ENCODE measurements around the gene TESPA1.
"Not testable (repeated sequence)": the region's sequence is repeated elsewhere in the genome, so short reads cannot be mapped to it uniquely, and the experiment has no call there.

The TESPA1 gene

DNA sequence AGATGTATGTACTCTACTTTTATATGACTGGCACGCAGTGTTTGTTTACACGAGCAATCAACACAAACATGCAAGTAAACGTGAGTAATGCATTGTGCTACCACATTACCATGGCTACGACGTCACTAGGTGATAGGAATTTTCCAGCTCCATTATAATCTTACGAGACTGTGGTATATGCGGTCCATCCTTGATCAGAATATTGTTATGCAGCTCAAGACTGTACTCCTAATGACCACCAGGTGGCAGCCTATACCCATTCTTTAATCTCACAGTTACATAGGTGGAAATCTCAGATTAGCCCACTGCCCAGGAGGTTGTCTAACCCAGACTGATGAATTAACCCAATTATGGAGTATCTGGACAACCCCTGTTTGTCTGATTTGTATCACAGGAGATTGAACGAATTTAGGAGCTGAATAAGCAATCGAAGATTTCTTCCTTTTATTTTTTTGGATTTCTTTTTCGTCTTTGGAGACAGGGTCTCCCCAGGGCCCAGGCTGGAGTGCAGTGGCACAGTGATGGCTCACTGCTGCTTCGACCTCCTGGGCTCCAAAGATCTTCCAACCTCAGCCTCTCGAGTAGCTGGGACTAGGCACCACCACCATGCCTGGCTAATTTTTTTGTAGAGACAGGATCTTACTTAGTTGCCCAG, 8.7 kb upstream of the TESPA1 start:
- no peak overlapping the region for H3K4me3 ChIP-seq (ENCODE audit: low read length)
- no peak for TF ChIP-seq ZNF274 (IDR thresholded peaks at IDR 0.05; ENCODE audit: low read depth, low read length)

DNA sequence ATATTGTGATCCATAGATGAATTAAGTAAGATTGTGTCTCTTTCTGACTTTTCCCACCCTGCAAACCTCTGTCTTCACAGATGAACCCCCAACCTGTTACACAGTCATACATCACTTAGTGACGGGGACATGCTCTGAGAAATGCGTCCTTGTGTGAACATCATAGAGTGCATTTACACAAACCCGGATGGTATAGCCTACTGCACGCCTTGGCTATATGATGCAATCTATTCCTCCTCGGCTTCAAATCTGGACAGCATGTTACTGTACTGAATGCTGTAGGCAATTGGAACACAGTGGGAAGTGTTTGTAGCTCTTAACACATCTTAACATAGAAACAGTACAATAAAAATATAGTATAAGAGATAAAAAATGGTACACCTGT, 7.4 kb upstream of the TESPA1 start:
- TF ChIP-seq ZNF274 (IDR thresholded peaks at IDR 0.05; ENCODE audit: low read depth, low read length): no peak
- H3K4me3 ChIP-seq (ENCODE audit: low read length): no peak overlapping the region

DNA sequence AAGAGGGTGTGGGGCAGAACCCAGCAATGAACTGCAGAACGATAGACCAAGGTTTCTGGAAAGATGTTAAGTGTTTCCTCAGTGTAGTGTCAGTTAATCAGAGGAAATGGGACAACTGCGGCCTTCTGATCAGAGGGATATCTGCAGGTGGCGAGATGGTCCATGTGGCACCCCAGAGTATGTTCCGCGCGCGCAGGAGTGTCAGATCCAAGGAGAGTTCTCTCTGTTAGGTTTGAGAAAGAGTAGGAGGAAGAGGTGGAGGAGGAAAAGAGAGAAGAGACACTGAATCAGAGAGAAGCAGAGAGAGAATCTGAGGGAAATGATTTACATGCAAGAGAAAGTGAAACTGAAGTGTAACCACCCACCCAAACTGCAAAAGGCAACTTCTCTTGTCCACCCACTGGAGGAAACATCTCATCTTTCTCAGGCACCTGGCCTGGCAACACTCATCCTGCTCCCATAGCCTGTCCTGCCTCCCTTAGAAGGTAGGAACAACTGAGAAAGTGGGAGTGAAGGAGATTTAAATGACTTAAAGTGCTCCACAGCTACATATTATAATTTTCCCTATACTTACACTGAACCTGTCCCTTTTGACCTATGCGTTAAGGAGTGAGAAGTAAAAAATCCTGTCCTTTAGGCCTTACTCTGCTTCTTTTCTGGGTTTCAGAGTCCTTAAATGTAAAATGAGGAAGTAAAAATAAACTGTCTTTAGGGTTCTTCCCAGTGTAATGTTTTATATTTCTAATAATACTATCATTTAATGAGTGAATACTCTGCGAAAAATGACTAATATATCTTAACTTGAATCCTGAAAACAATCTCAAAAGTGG, 6.8 kb upstream of the TESPA1 start:
- peak overlapping the region; percentile 38; the same call in 1 of the 2 replicates for H3K4me3 ChIP-seq (ENCODE audit: low read length)
- TF ChIP-seq ZNF274 (IDR thresholded peaks at IDR 0.05; ENCODE audit: low read depth, low read length): no peak

DNA sequence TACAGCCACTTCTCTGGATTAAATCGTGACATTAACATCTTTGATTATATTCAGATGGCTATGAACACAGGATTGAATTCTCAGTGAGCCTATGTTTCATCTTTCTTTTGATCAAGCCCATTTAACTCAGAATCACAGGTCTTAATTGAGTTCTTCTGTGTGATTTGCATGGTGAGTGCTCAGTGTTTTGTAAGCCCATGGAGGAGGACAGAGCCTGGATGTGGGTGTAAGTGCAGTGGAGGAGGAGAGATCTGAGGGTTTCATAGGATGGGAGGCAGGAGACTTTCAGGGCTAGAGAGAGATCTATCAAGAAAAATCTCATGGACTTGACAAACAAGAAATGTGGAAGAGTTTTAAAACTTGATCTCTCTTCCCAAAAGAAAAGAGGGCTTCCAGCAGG, 5.3 kb upstream of the TESPA1 start:
- TF ChIP-seq ZNF274 (IDR thresholded peaks at IDR 0.05; ENCODE audit: low read depth, low read length): no peak
- H3K4me3 ChIP-seq (ENCODE audit: low read length): no peak overlapping the region

DNA sequence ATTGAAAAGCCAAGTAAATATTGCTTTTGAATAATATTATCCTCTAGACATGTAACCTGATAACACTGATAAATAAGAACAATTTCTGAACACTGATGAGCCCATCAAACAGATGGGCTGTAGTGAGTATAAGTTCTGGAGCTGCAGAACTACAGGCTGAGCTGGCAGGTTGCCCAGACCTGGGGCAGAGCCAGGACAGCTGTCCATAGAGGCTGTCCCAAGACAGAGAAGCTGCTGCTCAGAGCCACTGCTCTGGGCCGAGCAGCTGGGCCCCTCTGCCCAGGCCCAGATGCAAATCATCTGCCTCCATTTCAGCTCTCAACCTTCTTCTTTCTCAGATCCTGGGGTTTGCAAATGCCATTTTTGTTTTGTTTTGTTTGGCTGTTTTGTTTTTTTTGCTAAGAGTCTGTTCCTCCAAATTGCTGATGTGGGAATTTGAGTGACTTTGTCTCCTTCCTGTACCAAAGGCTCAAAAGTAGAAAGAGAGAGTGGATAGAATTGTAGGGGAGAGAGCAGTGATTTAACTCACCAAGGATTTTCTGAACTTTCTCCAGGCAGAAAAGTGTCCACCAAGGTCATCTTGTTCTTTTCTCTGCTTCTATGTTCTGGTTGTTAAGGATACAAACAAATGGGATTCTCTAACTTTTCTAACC, 4.0 kb upstream of the TESPA1 start:
- no peak for TF ChIP-seq ZNF274 (IDR thresholded peaks at IDR 0.05; ENCODE audit: low read depth, low read length)
- no peak overlapping the region for H3K4me3 ChIP-seq (ENCODE audit: low read length)

DNA sequence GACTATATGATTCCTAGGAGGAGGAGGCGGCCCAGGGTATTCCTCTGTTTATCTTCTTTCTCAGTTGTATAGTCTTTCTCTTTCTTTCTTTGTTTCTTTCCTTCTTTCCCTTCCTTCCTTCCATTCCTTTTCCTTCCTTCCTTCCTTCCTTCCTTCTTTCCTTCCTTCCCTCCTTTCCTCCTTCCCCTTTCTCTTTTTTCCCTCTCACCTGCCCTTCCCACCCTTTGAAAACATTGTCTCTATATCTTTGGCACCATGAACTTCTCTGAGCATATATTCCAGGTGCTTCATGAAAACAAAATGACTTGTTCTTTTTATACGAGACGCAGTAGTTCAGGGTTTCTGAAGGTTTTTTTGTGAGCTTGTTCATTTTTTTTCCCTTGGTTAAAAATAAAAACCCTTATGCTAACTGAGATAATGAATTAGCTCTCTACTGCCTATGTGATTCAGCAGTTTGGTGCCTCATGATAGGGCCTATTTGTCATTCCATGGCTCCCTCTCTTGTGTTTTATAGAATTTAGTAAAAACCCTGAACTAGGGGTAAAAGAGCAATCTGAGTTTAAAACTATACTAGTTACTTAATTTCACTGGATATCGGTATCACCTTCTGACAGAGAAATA, 3.2 kb upstream of the TESPA1 start:
- TF ChIP-seq ZNF274 (IDR thresholded peaks at IDR 0.05; ENCODE audit: low read depth, low read length): no peak
- H3K4me3 ChIP-seq (ENCODE audit: low read length): no peak overlapping the region

DNA sequence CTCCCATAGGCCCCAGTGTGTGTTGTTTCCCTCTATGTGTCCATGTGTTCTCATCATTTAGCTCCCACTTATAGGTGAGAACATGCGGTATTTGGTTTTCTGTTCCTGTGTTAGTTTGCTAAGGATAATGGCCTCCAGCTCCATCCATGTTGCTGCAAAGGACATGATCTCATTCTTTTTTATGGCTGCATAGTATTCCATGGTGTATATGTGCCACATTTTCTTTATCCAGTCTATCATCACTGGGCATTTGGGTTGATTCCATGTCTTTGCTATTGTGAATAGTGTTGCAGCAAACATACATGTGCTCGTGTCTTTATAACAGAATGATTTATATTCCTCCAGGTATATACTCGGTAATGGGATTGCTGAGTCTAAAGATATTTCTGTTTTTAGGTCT, 2.2 kb upstream of the TESPA1 start:
- H3K4me3 ChIP-seq (ENCODE audit: low read length): not testable (repeated sequence)

DNA sequence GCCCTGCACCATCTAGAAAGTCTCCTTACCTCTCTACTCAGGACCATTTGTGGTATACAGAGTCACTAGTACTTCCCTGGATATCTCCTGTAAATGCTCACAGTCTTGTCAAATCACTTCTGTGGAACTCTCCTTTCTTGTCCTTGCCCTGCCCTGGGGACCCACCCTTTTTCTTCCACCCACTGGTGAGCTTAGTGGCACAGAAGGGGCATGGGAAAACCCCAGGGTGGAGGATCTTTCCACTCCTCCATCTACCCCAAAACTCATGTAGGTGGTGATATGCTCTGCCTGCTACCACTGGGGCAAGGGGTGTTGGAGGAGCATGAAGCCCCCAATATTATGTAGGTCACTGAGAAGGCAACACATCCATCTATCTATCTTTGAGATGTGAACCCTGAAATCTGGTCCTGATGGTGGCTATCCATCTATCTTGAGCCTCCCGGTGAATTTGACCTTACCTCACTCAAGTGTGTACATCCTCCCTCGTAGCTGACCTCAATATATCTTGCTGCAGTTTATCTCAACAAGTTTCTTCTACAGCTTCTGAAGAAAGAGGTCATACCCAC, 943 bp downstream of the TESPA1 start:
- peak overlapping the region; percentile 87 for H3K4me3 ChIP-seq (ENCODE audit: low read length)
- TF ChIP-seq ZNF274 (IDR thresholded peaks at IDR 0.05; ENCODE audit: low read depth, low read length): no peak

DNA sequence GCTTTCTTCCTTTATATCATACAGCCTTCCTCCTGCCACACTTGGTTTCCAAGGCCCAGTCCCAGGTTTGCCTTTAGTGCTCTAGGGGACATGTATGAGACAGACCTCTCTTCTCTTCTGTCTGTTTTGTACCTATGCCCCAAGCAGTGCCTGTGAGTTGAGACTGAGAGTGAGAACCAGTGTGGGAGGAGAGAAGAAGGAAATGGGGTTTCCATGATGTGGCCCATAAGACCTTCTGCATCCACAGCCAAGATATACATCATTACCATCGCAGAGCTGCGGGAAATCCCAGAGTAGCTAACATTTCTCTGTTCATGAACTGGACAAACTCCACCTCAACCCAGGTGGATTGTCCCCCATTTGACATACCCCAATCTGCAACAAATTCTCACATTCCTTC, 2.8 kb downstream of the TESPA1 start:
- H3K4me3 ChIP-seq (ENCODE audit: low read length): no peak overlapping the region
- no peak for TF ChIP-seq ZNF274 (IDR thresholded peaks at IDR 0.05; ENCODE audit: low read depth, low read length)

DNA sequence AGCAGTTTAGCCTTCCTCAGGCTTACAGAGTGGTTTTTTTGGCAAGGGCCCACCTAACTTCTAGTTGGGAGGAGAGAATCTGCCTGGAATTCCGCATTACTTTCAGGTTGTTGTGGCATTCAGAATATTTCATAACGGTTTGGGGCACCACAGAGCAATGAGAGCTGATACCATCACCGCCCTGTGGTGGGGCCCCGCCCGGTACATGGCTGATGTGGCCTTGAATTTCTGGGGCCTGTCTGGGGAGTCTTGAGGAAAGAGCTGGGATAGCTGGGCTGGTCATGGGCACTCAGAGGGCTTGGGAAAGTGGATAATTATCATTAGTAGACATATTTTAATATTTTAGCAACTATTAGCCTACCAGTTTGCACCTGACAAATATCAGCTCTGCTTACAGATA, 4.2 kb downstream of the TESPA1 start:
- H3K4me3 ChIP-seq (ENCODE audit: low read length): no peak overlapping the region
- no peak for TF ChIP-seq ZNF274 (IDR thresholded peaks at IDR 0.05; ENCODE audit: low read depth, low read length)

DNA sequence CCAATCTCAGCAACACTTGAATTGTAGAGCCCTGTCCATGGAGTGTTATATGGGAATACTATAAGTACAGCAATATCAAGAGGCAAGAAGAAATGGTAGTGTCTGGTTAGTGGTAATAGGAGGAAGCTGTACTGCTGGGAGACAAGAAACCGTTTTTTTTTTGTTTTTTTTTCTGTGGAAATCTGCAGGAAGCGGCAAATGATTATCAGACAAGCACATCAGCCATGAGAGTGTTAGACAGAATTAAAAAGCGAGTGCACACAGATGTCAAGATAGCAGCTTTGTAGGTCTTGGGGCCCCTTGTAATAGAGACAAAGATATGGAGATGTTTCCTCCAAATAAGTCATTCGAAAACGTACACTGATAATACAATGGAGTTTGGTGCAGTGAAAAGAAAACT, 6.7 kb downstream of the TESPA1 start:
- no peak overlapping the region for H3K4me3 ChIP-seq (ENCODE audit: low read length)
- TF ChIP-seq ZNF274 (IDR thresholded peaks at IDR 0.05; ENCODE audit: low read depth, low read length): no peak

DNA sequence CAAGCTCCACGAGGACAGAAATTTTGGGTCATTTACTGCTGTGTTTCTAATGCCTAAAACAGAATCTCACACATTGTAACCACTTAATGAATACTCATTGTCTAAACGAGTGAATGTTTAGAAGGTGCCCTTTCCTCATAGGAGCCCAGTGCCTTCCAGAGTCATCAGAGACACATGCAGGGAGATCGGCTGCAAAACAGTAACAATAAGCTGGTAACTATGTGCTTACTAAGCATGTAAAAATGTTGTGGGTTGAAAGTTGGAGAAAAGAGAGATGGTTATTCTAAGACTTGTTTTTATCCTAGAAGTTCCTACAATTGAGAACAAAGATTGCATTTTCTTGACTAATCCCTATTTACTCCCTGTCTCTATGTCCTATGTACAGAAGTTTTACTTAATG, 7.4 kb downstream of the TESPA1 start:
- TF ChIP-seq ZNF274 (IDR thresholded peaks at IDR 0.05; ENCODE audit: low read depth, low read length): no peak
- no peak overlapping the region for H3K4me3 ChIP-seq (ENCODE audit: low read length)

DNA sequence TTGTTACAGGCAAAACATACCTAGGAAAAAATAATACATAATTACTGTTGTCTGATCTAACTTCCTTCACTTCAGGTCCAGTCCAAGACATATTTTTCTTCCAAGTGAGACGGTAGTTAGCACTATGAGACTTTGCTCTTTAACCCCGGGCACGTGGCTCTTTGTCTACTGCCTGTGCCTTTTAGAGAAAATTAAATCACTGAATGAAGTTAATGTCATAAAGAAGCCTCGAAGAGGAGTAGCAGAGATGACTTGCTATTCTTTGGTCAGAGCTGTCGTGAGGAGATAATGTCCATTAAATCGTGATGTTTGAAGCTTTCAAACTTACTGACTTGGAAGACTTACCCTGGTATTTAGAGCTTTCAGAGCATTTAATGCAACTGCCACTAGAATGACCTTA, 8.7 kb downstream of the TESPA1 start:
- H3K4me3 ChIP-seq (ENCODE audit: low read length): no peak overlapping the region
- no peak for TF ChIP-seq ZNF274 (IDR thresholded peaks at IDR 0.05; ENCODE audit: low read depth, low read length)

DNA sequence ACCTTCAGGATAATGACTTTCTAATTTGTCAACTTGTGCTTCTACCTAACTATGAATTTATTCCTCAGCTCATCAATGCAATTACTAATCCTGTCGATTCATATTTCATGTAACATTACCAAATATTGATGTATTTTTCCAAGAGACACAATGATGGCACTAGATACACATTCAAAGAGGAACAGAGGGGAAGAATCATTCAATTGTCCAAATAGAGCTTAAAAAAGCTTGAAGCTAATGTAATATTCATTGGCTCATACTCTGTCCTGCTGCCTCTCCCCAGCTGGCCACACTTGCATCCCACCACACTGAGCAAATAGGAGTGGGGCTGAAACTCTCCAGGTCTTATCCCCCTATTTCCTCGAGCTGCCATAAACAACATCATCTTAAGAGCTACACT, 9.3 kb downstream of the TESPA1 start:
- H3K4me3 ChIP-seq (ENCODE audit: low read length): no peak overlapping the region
- TF ChIP-seq ZNF274 (IDR thresholded peaks at IDR 0.05; ENCODE audit: low read depth, low read length): no peak

Data from GM08714 (cell line).